K562 (cell line): Measurements from ENCODE around the gene EVL. TPM values are rescaled to one million over a fixed set of nuclear protein-coding genes. Genes with fewer than 3 reads are reported as not detected.
A peak's percentile ranks its signal among the peaks of the same experiment; 100 is the strongest.

Experiments used
- ATAC-seq: fragments of 200-7000 bp; cut with Tn5 transposase; 3 replicates; pipeline ENCODE4 v1.9.1; 2020; ENCODE audit warnings: moderate library complexity
- BruUV-seq: library from RNA; stranded (reverse); fragments of 400-500 nt; replicated peaks from 2 replicates; lab custom pipeline; 2021; lab: Mats Ljungman, UMichigan
- CTCF ChIA-PET: fragments of 300-600 bp; formaldehyde crosslinking; extraction: SDS; loops from one replicate; lab custom pipeline; 2021; ENCODE audit warnings: low intra/inter-chr PET ratio; lab: Yijun Ruan, JAX
- POLR2A ChIA-PET: fragments of 300-600, 350-650 bp; sonication (Branson Sonifier 250); formaldehyde crosslinking; extraction: SDS; loops from one replicate; lab custom pipeline; 2021; ENCODE audit warnings: antibody characterized with exemption, inconsistent platforms; lab: Yijun Ruan, JAX
- DNase-seq, 4 experiments: peaks; one replicate each; pipeline versions ENCODE4 v3.0.0 to v3.0.0-alpha.2; 2011 to 2018; ENCODE audit warnings: low spot score in 3 of 4, mixed read lengths in 3 of 4; ENCODE audit errors: extremely low read depth in 1 of 4
- FAIRE-seq: peaks from 2 replicates; lab custom pipeline; 2011; peaks lifted over from hg19 to GRCh38; lab: Jason Lieb, UNC
- H2AFZ ChIP-seq: 2 replicates; pipeline ENCODE4 v1.6.0; 2011; ENCODE audit warnings: low read depth, low read length, control low read depth, inconsistent platforms
- H3K27ac ChIP-seq: fragments of 200-600 bp; 3 replicates; pipeline ENCODE4 v1.8.0; 2011; ENCODE audit warnings: low read depth, mild to moderate bottlenecking, control low read depth, inconsistent platforms, low read length, moderate library complexity, mixed read lengths; ENCODE audit errors: extremely low read depth
- H3K27me3 ChIP-seq, 2 experiments: fragments of 300-600 bp in 1 of 2; 2 replicates in 1 of 2; 3 replicates in 1 of 2; pipeline versions ENCODE4 v1.6.0 to v1.8.0; 2011; ENCODE audit warnings: inconsistent platforms in 2 of 2, low read length in 2 of 2, mild to moderate bottlenecking in 1 of 2, mixed read lengths in 1 of 2, moderate library complexity in 1 of 2; ENCODE audit not compliant: control insufficient read depth in 2 of 2, insufficient read depth in 2 of 2
- H3K36me3 ChIP-seq: fragments of 300-600 bp; 3 replicates; pipeline ENCODE4 v1.8.0; 2011; ENCODE audit warnings: mild to moderate bottlenecking, low read length, inconsistent platforms; ENCODE audit not compliant: control insufficient read depth, insufficient read depth
- H3K4me1 ChIP-seq, 2 experiments: fragments of 200-600 bp in 1 of 2; replicated peaks in 1 of 2; 2 replicates in 1 of 2; 3 replicates in 1 of 2; pipeline versions ENCODE4 v1.5.1 to v1.8.0; 2011; ENCODE audit warnings: inconsistent platforms in 2 of 2, low read length in 2 of 2, mild to moderate bottlenecking in 1 of 2, mixed read lengths in 1 of 2, moderate library complexity in 1 of 2; ENCODE audit not compliant: control insufficient read depth in 2 of 2, insufficient read depth in 2 of 2
- H3K4me2 ChIP-seq: 2 replicates; pipeline ENCODE4 v1.6.1; 2011; ENCODE audit warnings: low read length, control low read depth, inconsistent platforms, mixed read lengths; ENCODE audit not compliant: insufficient read depth
- H3K4me3 ChIP-seq: fragments of 200-600 bp; sonication (generic), shearing (Covaris generic); 2 replicates; pipeline ENCODE4 v1.5.1; 2016; ENCODE audit warnings: control low read depth, inconsistent platforms
- H3K79me2 ChIP-seq: fragments of 200-600 bp; 3 replicates; pipeline ENCODE4 v1.8.0; 2011; ENCODE audit warnings: low read length, inconsistent platforms; ENCODE audit not compliant: control insufficient read depth, insufficient read depth
- H3K9ac ChIP-seq, 2 experiments: 2 replicates each; pipeline versions ENCODE4 v1.6.0 to v1.6.1; 2011; ENCODE audit warnings: low read depth in 2 of 2, low read length in 2 of 2, control low read depth in 1 of 2, inconsistent platforms in 1 of 2, mild to moderate bottlenecking in 1 of 2, mixed read lengths in 1 of 2; ENCODE audit not compliant: insufficient read depth in 1 of 2
- H3K9me1 ChIP-seq: one replicate; pipeline ENCODE4 v1.6.0; 2011; ENCODE audit warnings: inconsistent platforms, mild to moderate bottlenecking, low read length, moderate library complexity; ENCODE audit not compliant: control insufficient read depth, insufficient read depth
- H3K9me3 ChIP-seq: replicated peaks from 2 replicates; pipeline ENCODE4 v1.5.1; 2011; ENCODE audit warnings: low read depth, low read length, inconsistent platforms; ENCODE audit not compliant: control insufficient read depth, insufficient read depth
- H4K20me1 ChIP-seq: replicated peaks from 2 replicates; pipeline ENCODE4 v1.6.1; 2011; ENCODE audit warnings: low read length, inconsistent platforms, mixed read lengths; ENCODE audit not compliant: control insufficient read depth, insufficient read depth
- JUND ChIP-seq, 2 experiments: IDR thresholded peaks; 2 replicates in 1 of 2; 3 replicates in 1 of 2; pipeline ENCODE4 v1.6.1; 2011; ENCODE audit warnings: borderline replicate concordance in 2 of 2, low read depth in 2 of 2, low read length in 2 of 2, improper control_type of control experiment in 1 of 2, missing biosample characterization in 1 of 2, missing genetic modification characterization in 1 of 2, missing genetic modification reagents in 1 of 2
- MEIS2 ChIP-seq: fragments of 450-650 bp; IDR thresholded peaks from 2 replicates; pipeline ENCODE4 v1.6.1; 2014; ENCODE audit warnings: mild to moderate bottlenecking; ENCODE audit not compliant: partially characterized antibody
- RAD51 ChIP-seq: fragments of 450-650 bp; IDR thresholded peaks from 2 replicates; pipeline ENCODE4 v1.7.1; 2016; ENCODE audit warnings: low read depth, mild to moderate bottlenecking, borderline replicate concordance
- ZNF76 ChIP-seq: fragments of 250-450 bp; sonication (Bioruptor Pico); IDR thresholded peaks from 2 replicates; pipeline ENCODE4 v1.4.0; 2020; ENCODE audit warnings: mild to moderate bottlenecking, moderate library complexity, borderline replicate concordance
- WGBS: fragments of 100-300 bp; shearing (Covaris generic); methylation state at CpG from one replicate; pipeline ENCODE4 v1.1.6; 2016; ENCODE audit warnings: low coverage, mixed read lengths; ENCODE audit not compliant: insufficient coverage; ENCODE audit errors: missing lambda C conversion rate; 5-methylcytosine and 5-hydroxymethylcytosine counted together
- in situ Hi-C: fragments of 300-500 bp; cut with MboI; formaldehyde crosslinking; loops from 4 replicates; pipeline ENCODE4 v1.15.0; 2018; ENCODE audit warnings: inconsistent platforms, mixed read lengths
- intact Hi-C: fragments of 100-400 bp; cut with micrococcal nuclease; formaldehyde crosslinking; loops from 2 replicates; pipeline ENCODE4 v1.14.2; 2022
- polyA plus RNA-seq, 8 experiments: library from polyadenylated mRNA; depleted of rRNA in 4 of 8; stranded (reverse) in 5 of 8; unstranded in 3 of 8; fragments of >200 nt; fragmentation: Nextera tagmentation in 2 of 8; fragmentation: Illumina TruSeq in 1 of 8; extraction: Ambion mirVana in 2 of 8; extraction: Trizol in 1 of 8; gene quantifications; 2 replicates each; pipeline versions ENCODE4 v1.2.1 to v1.2.3, GENCODE V29; 2011 to 2014; ENCODE audit warnings: inconsistent platforms in 1 of 8, missing spikeins in 1 of 8
- total RNA-seq, 7 experiments: library from RNA; depleted of rRNA in 6 of 7; stranded (reverse); fragments of >200 nt in 6 of 7; fragmentation: Illumina TruSeq in 2 of 7; extraction: Trizol in 2 of 7; gene quantifications; 2 replicates each; pipeline versions ENCODE4 v1.2.1 to v1.2.3, GENCODE V29; 2011 to 2021; ENCODE audit warnings: low replicate concordance in 1 of 7
- TF ChIP-seq, protein P1 (sequence below), 2 experiments: fragments of 450-650 bp in 1 of 2; sonication (generic) in 1 of 2; formaldehyde crosslinking in 1 of 2; IDR thresholded peaks in 1 of 2; conservative IDR thresholded peaks in 1 of 2; 2 replicates each; pipeline versions ENCODE4 v1.6.1 to v1.8.1; 2016 to 2023; ENCODE audit warnings: mild to moderate bottlenecking in 2 of 2, moderate library complexity in 2 of 2, inconsistent platforms in 1 of 2, missing genetic modification reagents in 1 of 2
- TF ChIP-seq, protein P2 (sequence below): sonication (generic); formaldehyde crosslinking; IDR thresholded peaks from 2 replicates; pipeline ENCODE4 v1.8.0; 2022; ENCODE audit warnings: mild to moderate bottlenecking, missing genetic modification reagents
- TF ChIP-seq, protein P3 (sequence below), 2 experiments: IDR thresholded peaks; 2 replicates each; pipeline ENCODE4 v1.6.1; 2012; ENCODE audit warnings: improper control_type of control experiment in 2 of 2, low read depth in 2 of 2, low read length in 2 of 2, borderline replicate concordance in 1 of 2

Gene EVL
- total and polyA plus RNA-seq, 9 of the 15 experiments (the other 6 are each of a cell fraction or from before 2014, with no cell fraction given) = 2.9 to 43.4 (median 23.9) TPM

DNA sequence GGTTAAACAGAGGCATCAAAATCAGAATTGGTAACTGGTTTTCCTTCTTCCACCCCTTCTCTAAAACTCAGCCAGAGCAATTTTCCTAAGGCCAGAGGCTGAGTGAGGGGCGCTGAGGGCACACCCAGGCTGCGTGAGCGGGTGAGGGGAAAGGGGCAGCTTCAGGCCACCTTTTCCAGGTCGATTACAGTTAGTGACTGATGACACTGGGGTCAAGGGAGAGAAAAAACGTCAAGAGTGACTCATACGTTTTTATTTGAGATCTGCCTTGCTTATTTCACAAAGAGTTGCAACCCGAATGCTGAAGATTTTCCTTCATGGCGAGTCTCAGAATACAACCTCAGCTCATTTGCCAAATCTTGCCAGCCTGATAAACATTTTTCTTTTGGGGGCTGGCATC, 46.7 kb upstream of the EVL start (continued):
- TF ChIP-seq, protein P1, sequence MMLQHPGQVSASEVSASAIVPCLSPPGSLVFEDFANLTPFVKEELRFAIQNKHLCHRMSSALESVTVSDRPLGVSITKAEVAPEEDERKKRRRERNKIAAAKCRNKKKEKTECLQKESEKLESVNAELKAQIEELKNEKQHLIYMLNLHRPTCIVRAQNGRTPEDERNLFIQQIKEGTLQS (IDR thresholded peaks at IDR 0.05) = peak; percentile 71
- TF ChIP-seq, protein P1 (CRISPR knock-in tag; conservative IDR thresholded peaks at IDR 0.05) = no peak
- TF ChIP-seq MEIS2 (peak; percentile 19), JUND (IDR thresholded peaks at IDR 0.05; ENCODE audit: borderline replicate concordance, low read depth, low read length) (peak; percentile 71; the same call in 1 of the 2 replicates), JUND (tag; IDR thresholded peaks at IDR 0.05; ENCODE audit: borderline replicate concordance, low read depth, low read length) (peak; percentile 61; the same call in 1 of the 3 replicates)

DNA sequence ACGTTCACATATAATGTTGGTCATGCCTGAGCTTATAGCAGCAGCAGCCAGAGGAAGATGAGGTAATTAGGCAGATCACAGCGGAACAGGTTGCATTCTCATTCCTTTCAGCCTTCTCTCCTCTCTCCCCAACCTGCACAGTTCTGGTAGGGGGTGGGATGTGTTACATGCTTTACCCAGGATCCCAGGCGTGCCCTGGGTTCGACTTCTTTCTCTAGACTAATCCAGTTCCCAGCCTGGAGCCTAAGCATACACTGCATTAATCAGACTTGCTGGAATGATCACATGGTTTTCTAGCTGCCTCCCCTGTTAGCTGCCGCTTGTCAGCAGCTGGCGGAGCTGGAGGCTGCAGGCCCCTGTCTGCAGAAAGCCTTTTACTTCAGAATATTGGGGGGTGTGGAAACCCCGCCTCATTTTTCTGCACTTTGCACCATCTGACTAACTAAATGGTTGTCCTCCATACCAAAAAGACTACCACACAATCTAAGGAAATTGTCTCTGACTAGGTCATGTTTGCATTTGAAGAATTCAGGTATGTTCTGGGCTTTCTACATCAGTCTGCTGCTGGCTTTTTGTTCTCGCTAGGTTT, 46.0 kb upstream of the EVL start:
- peak overlapping the region in 1 of 2 experiments; percentile 2; a peak in 1 of 4 replicates for H3K9ac ChIP-seq
- no peaks in the 10 kb centered on the region for H3K9me3 ChIP-seq
- peak; percentile 63 for ATAC-seq
- H3K4me3 ChIP-seq = no peak overlapping the region
- no peak overlapping the region; the same call in 1 of the 2 replicates for H3K4me2 ChIP-seq
- H2AFZ ChIP-seq = no peak overlapping the region
- TF ChIP-seq, protein P2, sequence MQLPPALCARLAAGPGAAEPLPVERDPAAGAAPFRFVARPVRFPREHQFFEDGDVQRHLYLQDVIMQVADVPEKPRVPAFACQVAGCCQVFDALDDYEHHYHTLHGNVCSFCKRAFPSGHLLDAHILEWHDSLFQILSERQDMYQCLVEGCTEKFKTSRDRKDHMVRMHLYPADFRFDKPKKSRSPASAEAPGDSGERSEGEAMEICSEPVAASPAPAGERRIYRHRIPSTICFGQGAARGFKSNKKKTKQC (CRISPR knock-in tag) = no peak
- TF ChIP-seq, protein P3, sequence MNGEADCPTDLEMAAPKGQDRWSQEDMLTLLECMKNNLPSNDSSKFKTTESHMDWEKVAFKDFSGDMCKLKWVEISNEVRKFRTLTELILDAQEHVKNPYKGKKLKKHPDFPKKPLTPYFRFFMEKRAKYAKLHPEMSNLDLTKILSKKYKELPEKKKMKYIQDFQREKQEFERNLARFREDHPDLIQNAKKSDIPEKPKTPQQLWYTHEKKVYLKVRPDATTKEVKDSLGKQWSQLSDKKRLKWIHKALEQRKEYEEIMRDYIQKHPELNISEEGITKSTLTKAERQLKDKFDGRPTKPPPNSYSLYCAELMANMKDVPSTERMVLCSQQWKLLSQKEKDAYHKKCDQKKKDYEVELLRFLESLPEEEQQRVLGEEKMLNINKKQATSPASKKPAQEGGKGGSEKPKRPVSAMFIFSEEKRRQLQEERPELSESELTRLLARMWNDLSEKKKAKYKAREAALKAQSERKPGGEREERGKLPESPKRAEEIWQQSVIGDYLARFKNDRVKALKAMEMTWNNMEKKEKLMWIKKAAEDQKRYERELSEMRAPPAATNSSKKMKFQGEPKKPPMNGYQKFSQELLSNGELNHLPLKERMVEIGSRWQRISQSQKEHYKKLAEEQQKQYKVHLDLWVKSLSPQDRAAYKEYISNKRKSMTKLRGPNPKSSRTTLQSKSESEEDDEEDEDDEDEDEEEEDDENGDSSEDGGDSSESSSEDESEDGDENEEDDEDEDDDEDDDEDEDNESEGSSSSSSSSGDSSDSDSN (IDR thresholded peaks at IDR 0.05; ENCODE audit: borderline replicate concordance in 1 of 2, low read depth in 2 of 2, low read length in 2 of 2) = peak in 1 of 2 experiments; percentile 16; a peak in 1 of 4 replicates
- TF ChIP-seq ZNF76 (no peak), RAD51 (peak; percentile 31; the same call in 1 of the 2 replicates)
- no TSS peak for BruUV-seq
- peaks cover 34% of the 10 kb centered on the region for H3K79me2 ChIP-seq
- peaks cover 9% of the 10 kb centered on the region; the same call in 1 of the 2 replicates for H4K20me1 ChIP-seq
- peak in 3 of 4 experiments; percentile 11 to 46 (median 32) for DNase-seq
- in situ Hi-C loops = no loop called here
- FAIRE-seq = peak; percentile 19
- POLR2A ChIA-PET = interaction anchor here (0.6 to 0.7 kb wide), 2 partner anchors 12 to 49 kb away, joined by 3 read pairs; no protein-coding TSS in a partner anchor
- CTCF ChIA-PET = no interaction called here
- 31% methylated on average over 7 of the region's 8 CpGs for WGBS
- no peaks in the 10 kb centered on the region for H3K36me3 ChIP-seq
- H3K4me1 ChIP-seq = peaks cover 19 to 36% of the 10 kb centered on the region in 2 experiments
- H3K9me1 ChIP-seq = no peaks in the 10 kb centered on the region
- intact Hi-C loops = no loop called here
- peak overlapping the region; percentile 53; the same call in 1 of the 3 replicates for H3K27ac ChIP-seq
- H3K27me3 ChIP-seq = no peaks in the 10 kb centered on the region
